ENCODE measurements around the gene EFHB.
"Not testable (repeated sequence)": the region's sequence is repeated elsewhere in the genome, so short reads cannot be mapped to it uniquely, and the experiment has no call there.

The EFHB gene, protein sequence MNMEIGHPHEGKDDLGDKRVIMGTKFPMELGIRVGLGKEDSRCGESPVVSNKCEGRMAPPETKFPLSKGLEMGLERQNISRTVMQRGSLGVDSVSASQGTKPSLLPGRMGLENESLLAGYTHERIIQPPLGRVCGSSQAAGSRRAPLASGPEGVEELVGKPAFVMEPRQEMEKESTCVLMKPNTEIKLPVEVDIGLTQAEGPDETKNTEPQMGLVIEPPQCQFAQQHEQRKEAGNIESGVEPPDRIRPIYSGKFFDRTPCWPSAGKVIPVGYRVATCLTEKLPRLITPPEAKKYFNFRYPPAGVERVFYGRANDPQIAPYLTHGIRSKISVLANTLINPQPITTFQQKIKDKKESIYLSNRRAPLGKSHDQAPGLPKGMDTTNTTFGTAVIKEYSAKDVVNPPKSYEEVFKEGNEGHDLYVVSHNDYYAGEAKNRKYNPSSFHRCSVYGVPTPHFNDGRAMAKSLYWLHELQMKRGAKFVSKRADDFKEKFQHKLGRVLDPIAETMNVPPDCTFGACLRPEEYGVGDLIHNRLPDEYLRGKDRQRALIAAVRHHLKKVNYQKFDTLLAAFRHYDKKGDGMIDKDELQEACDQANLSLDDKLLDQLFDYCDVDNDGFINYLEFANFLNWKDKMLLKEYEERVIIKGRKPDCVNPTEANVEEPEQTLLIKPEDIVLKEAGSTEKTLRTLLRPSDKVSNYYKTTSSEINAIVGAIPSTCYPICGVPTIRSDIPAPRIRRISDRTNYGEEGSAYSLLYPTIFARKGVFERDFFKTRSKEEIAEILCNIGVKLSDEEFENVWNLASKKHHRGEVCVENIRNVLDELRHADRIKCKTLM

DNA sequence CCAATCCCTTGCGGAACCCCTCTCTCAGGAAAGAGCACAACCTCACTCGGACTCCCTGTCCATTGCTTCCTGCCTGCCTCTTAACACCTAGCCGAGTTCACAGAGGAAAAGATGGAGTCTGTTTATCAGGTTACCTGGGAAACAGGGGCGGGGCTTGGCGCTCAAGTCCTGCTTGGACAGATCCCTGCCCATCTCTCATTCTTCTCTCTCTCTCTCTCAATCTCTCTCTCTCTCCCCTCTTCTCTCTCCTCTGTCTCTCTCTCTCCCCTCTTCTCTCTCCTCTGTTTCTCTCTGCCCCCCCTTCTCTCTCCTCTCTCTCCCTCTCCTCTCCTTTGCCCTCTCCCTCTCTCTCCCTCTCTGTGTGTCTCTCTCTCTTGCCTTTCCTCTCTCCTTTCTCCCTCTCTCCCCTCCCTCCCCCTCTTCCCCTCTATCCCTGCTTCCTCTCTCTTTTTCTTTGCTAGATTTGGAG, at the start of gene EFHB:
EFHB (minus strand) TSS at position 120 of the 469 bp plus-strand sequence. CDS start 199 bp downstream, outside the sequence.
- DNase-seq = no peak

DNA sequence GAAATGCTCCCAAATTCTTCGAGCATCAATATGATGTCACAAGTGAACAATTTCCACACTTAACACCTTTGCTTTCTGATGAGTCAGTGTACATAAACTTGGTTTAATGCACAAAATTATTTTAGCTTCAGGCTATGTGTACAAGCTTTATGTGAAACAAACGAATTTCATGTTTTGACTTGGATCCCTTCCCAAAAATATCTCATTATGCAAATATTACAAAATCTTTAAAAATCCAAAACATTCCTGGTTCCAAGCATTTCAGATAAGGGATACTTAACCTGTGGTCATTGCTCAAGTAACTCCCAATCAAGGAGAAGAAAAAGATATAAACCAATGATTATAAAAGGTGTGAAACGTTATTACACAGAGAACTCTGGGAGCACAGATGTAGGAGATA, 38.0 kb upstream of the EFHB start:
- DNase-seq = peak; percentile 8

DNA sequence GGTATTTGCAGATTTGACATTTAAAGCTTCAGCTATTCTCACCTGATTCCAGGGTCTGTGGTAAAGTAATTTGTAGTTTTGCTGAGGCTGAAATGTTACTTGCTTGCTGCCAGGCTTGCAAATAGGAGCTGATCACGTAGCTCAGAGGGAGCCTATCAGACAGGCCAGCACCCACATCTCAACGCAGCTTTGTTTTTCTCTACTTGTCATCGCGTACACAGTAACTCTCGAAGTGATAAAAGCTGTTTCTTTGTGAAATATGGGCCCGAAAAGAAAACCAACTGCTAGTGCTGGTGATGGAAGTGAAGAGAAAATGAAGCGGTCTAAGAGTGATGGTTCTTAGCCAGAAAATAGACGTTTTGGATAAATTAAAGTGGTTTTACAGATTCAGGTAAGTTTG, 36.3 kb upstream of the EFHB start:
- no peak for DNase-seq

DNA sequence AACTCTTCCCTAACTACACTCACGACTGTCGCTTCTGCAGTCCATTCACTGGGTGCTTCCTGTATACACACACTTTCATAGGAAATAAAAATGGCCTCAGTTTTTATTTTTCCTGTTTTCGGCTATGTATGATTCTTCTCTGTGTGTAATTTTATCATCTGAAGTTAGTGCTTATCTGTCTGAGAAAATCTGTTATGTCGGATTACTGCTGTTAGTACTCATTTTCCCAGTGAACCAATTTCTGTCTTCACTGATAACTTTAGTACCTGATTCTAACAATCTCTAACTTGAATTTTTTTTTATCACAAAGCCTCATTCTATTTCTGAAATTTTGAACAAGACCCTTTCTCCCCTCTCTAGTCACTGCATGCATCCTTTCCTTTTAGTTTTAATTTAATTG, 33.8 kb upstream of the EFHB start:
- no peak for DNase-seq

DNA sequence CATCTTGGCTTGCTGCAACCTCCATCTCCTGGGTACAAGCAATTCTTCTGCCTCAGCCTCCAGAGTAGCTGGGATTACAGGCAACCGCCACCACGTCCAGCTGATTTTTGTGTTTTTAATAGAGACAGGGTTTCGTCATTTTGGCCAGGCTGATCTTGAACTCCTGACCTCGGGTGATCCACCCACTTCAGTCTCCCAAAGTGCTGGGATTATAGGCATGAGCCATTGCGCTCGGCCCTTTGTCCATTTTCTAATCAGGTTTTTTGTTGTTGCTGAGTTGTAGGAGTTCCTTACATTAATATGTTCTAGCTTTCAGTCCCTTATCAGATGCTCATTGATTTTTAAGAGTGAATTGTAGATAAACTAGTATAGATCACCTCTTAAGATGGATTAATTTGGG, 33.2 kb upstream of the EFHB start:
- DNase-seq = no peak

DNA sequence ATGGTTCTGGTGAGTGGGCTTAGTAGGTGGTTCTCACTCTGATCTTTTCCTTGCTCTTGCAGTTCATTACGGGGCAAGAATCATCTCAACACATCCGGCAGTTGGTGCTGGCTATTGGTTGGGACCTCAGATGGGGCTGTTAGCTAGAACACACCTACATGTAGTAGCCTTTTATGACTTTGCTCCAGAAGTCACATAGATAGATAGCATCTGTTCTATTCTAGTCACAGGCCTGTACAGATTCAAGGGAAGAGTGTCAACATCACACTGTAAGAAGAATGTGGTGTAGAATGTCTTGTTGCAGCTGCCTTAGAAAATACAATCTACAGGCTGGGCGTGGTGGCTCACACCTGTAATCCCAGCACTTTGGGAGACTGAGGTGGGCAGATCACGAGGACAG, 27.9 kb upstream of the EFHB start:
- DNase-seq = no peak

DNA sequence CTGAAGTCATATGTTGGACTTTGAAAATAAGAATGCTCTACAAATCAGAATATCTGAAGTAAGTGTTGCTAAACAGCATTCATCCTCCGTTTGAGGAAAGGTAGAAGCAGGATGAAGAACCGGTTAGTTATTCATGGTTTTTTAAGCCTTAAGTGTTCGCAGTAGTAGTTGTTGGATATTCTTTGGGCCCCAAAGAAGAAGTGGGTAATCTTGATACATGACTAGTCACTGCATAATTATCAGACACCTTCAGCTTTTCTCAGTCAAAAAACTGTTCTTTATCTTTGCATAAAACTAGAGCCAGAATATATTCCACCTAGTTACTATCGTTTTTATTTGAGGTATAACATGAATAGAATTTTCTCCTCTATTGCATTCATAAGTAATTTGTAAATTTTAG, 26.7 kb upstream of the EFHB start:
- no peak for DNase-seq

DNA sequence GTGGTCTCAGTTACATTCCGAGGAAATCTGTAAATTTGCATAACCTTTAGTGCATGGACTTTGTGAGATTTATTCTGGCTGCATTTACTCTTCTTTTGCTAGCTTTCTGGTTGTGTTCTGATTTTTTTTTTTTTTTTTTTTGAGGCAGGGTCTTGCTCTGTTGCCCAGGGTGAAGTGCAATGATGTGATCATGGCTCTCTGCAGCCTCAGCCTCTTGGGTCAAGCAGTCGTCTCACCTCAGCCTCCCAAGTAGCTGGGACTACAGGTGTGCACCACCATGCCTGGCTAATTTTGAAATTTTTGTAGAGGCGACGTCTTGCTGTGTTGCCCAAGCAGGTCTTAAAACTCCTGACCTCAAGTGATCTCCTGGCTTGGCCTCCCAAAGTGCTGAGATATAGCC, 25.5 kb upstream of the EFHB start:
- DNase-seq = no peak

DNA sequence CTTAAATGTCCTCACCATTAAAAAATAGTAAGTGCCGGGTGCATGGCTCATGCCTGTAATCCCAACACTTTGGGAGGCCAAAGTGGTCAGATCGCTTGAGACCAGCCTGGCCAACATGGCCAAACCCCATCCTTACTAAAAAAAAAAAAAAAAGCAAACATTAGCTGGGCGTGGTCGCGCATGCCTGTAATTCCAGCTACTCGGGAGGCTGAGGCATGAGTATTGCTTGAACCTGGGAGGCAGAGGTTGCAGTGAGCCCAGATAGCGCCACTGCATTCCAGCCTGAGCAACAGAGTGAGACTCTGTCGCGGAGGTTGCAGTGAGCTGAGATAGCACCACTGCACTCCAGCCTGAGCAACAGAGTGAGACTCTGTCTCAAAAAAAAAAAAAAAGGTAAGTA, 23.3 kb upstream of the EFHB start:
- not testable (repeated sequence) for DNase-seq

DNA sequence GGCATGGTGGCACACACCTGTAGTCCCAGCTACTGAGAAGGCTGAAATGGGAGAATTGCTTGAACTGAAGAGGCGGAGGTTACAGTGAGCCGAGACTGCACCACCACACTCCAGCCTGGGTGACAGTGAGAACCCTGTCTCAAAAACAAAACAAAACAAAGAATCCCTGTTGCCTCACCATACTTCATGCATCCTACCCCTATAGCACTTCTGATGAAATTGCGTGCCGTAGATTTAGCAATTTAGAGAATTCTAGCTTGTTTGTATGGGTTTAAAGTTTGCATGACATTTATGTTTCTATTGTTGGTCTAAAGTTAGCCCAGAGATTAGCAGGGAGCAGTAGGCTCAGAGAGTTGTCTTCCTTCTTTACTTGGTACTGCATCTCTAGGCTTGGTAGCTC, 20.7 kb upstream of the EFHB start:
- no peak for DNase-seq

DNA sequence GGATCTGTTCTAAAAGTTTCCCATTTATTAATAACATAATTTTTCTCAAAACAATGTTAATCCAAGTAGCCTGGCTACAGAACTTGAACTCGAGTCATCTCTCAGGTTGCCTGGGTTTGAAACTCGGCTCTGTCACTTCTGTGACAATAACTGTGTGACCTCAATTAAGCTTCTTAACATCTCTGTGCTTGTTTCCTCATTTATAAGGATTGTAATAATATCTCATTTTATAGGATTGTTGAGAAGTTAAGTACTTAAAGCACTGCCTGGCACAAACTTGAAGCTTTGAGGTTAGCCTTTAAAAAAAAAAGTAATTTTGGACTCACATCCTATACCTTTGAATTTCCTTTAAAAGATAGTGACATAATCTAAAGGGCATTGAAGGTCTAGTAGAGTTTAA, 16.3 kb upstream of the EFHB start:
- no peak for DNase-seq

DNA sequence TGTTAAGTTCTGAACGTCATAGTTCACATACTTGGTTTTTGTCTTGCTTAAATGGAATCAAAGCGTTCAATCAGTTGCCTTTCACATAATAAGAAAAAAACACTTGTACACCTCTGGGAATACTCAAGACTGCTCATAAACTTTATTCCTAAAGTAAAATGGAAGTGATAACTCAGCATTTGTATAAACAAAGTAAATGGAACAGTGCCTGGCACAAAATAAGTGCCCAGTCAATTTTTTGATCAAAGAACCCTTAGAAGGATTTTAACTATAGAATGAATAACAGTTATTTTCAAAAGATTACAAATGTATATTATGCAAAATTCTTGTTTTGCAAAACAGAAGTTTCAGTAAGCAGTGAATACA, 14.2 kb upstream of the EFHB start:
- DNase-seq = no peak

DNA sequence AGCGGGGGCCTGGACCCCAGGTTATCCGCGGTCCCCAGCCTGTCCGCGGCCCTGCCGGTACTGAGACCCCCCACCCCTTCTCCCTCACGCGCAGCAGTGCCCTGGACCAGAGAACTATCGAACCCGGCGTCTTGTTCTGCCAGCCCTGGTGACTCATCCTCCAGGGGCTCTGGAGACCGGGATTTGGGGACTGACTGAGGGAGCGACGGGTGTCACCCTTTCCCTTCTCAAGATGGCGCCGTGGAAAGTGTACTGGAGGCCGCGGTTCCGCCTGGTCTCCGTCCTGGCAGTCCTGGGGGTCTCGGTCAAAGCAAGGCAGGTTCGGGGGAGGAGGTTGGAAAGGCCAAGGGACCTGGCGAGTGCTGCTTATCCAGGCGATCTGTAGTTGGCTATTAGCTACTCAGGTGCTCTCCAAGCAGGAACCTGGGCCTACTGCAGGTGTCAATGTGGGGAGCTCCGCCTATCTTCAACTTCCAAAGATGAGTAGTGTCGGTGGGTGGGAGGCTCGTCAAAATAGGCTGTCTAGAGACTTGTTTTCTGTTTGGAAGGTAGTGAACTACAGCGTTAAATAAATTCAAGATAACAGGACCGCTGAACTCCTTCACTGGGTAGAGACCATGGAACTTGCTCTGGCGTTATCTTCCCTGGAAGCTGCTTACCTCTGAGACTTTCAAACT, 13.7 kb upstream of the EFHB start:
- DNase-seq = peak; percentile 22

DNA sequence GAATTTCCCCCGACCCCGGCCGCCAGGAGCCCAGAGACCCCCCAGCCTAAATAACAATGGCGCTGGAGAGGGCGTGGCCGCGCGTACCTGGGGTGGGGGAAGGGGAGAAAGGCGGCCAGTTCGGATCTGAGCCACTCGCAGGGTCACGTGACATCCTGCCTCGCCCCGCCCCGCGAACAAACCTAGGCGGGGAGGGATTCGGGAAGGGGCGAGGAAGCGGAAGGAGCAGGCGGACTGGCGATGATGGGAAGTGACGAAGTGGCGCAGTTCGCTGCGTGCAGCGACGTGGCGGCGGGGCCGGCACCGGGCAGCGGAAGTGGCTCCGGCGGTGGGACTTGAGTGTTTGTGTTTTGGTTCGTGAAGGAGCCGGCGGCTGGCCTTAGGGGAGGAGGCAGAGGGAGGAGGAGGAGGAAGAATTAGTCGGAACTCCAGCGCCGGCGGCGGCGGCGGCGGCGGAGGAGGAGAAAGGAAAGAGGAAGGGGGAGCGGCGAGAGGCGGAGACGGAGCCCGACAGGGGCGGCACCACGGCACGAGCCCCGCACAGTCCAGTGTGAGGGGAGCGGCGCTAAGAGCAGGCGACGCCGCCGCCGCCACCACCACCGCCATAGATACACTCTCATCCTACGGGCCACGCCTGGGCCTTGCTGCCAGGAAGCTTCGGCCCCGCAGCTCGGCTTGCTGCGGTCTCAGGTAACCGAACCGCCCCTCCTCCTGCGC, 13.0 kb upstream of the EFHB start, which contains the start of gene RAB5A:
RAB5A (plus strand) TSS at position 266 of the 717 bp plus-strand sequence. CDS start 3,802 bp downstream, outside the sequence.
- DNase-seq = peak; percentile 95

DNA sequence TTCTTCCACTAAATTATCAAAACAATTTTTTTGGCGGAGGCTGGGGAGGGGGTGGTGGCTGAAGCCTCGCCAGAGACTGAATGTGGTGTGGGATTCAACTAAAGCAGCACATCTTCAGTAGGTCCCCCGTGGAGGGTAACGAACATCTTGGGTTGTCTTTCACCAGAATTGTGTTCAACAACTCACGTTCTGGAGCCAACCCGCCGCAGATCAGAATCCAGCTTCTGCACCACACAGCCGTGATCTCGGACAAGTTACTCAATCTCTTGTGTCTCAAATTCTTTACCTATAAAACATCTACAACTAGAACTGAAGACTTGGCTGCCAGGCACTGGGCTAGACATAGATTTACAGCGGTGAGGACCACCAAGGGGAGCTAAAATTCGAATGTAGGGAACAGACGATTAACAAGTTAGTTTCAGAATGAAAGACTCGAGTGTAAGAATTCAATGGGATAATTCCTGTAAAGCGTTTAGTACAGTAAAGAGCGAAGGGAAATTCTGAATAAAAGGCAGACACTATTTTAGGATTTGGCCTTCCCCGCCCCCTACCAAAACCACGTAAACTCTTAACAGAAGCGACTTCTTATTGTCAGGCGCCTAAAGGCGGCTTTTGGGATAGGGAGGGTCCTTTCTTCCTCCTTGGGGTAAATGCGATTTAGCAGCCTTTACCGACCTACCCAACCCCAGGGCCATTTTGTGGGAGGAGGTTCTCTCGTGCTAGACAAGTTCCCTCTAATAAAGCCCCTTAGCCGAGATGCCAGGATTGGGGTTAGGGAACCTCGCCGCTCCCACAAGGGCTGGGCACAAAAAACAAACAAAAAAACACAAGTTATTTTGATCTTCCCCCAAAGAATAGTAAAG, 12.2 kb upstream of the EFHB start:
- DNase-seq = no peak

DNA sequence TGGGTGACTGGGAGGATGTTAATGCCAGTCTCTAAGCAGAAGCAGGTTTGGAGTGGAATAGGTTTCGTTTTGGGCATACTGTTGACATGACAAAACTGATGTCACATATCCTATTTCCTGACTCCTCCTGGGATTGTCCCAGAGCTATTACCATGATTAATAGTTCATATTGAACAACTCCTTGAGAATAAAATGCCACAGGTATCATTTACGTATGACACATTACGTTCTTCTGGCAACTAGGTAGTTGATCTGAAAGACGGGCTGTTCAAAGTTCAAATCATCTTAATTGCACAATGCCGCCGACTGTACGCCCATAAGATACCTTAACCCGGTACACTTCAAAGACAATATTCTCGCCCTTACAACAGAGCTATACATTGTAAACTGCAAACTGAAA, 11.5 kb upstream of the EFHB start:
- no peak for DNase-seq

DNA sequence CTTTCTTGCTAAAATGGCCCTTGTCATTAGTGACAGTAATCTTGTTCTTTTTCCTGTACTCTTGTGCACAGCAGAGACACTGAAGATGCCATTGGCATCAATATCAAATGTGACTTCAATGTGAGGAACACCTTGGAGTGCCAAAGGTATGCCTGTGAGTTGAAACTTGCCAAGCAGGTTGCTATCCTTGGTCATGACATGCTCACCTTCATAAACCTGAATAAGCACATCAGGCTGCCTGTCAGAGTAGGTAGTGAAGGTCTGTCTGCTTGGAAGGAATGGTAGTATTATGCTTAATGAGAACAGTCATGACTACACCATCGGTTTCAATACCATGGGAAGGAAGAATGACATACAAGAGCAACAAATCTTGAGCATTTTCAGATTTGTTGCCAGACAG, 6.6 kb upstream of the EFHB start:
- no peak for DNase-seq

DNA sequence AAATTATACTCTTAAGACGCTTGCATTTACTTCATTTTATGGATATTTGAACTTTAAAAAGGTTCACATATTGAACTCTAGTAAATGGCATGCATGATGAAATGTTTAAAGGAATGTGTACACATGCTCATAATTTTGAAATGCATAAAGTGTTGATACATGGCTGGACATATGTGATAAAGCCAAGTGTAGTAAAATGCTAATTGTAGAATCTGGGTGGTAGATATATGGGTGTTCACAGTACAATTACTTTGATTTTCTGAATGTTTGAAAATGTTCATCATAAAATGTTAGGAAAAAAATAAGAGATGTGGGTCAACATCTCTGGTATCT, 4.2 kb upstream of the EFHB start:
- no peak for DNase-seq

DNA sequence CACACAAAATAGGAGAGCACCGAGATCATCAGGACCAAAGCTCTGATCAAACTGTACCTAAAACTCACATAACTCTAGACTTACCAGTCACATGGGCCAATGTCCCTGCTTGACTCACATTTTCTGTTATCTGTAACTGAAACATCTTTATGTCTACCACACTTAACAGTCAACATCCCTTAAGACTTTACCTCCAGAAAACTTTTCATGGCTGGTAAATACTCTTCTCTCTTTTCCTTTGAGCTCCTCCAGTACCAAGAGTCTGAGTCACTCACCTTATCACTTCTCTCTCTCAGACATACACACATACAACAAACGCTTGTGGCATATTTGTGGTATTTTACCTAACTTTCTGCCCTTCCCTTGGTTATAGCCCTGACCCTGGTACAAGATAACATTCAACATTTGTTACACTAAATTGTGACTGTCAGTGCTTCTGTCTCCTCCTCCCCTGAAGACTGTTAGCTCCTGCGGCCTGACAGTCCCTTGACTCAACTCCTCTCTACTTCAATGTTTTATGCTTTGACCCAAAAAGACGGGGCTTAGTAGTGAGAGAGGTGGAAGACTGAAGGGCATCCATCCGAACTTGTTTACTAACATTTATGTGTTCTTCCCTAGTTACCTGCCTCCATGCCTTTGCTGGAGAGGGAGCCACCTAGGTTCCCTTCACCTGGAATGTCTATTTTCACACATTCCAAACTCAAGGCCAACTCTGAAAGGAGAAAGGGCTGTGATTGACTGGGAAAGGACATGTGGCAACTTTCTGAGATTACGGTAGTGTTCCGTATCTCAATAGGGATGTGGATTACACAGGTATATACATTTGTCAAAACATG, 3.7 kb upstream of the EFHB start:
- no peak for DNase-seq

DNA sequence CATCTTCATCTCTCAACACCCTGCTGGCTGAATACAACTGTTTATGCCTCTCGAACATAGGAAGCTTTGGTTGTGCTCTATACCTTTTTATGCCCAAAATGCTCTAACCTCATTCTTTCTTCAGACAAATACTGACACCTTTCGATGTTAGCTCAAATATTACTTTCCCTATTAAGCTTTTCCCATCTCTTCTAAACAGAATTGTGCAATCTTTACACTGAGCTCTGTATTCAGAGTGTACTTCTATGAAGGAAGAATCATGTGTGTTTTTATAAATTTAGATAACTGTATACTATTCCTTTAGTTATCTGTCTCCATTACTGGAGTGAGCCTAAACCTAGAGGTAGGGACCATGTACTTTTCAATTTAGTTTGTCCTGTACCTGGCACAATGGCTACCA, 1.6 kb downstream of the EFHB start:
- no peak for DNase-seq

DNA sequence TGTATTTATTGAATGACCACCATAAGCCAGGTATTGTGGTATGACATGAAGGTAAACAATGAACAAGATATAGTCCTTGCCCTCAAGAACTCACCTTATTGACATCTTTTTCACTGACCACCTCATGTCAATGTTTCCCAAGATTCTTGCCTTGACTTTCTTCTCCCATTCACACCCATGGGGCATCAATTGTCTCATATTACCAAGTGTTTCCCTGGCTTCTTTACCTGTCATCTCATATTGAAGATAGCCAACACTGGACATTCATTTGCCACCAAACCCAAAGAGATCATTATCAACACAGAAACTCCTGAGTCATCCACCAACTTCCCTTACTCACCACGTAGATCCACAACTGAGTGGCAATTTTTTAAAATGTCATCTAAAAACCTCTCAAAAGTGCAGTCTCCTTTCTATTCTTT, 2.2 kb downstream of the EFHB start:
- DNase-seq = no peak

All from amniotic stem cell (primary cell).